ENCODE data around the gene COMMD10. TPM values are rescaled to one million over a fixed set of nuclear protein-coding genes. Genes with fewer than 3 reads are reported as not detected.

The COMMD10 gene
- total and polyA plus RNA-seq, 8 donors: 12.8 to 21.8 (median 14.6) TPM

- Histone ChIP-seq H3K4me3 (no peak overlapping the region), H3K36me3 (no peaks in the 10 kb centered on the region), H3K27me3 (no peaks in the 10 kb centered on the region), H3K27ac (no peak overlapping the region), H3K4me1 (no peaks in the 10 kb centered on the region), H3K9me3 (no peaks in the 10 kb centered on the region)
- no peak for ATAC-seq
- no peak for FAIRE-seq
- intact Hi-C loops (cut with DNase I): no loop called here
- no peak for TF ChIP-seq CTCF (IDR thresholded peaks at IDR 0.05)
- DNase-seq: no peak
These were observed 164.8 kb downstream of the COMMD10 start for GRCh38 chr5:116249648-116250047.

GRCh38 chr5:116256717-116257116, 171.9 kb downstream of the COMMD10 start:
- FAIRE-seq (no peak), ATAC-seq (no peak)
- WGBS, 2 donors: 86 to 93% methylated on average over 1 of the region's 1 CpG

GRCh38 chr5:116265471-116265870, 180.6 kb downstream of the COMMD10 start:
- Histone ChIP-seq H3K36me3 (no peaks in the 10 kb centered on the region), H3K27ac (no peak overlapping the region), H3K27me3 (no peaks in the 10 kb centered on the region), H3K4me1 (no peaks in the 10 kb centered on the region), H3K4me3 (no peak overlapping the region), H3K9me3 (no peaks in the 10 kb centered on the region)
- TF ChIP-seq CTCF (IDR thresholded peaks at IDR 0.05): no peak
- DNase-seq (no peak), ATAC-seq (no peak), FAIRE-seq (no peak)
- intact Hi-C loops (cut with DNase I): no loop called here
- 90 to 97% methylated on average over 3 of the region's 3 CpGs for WGBS, 2 donors

More at GRCh38 chr5:116256717-116257116, 171.9 kb downstream of the COMMD10 start:
- Histone ChIP-seq H3K36me3 (no peaks in the 10 kb centered on the region), H3K27me3 (no peaks in the 10 kb centered on the region), H3K4me3 (no peak overlapping the region), H3K9me3 (no peaks in the 10 kb centered on the region), H3K4me1 (no peaks in the 10 kb centered on the region), H3K27ac (no peak overlapping the region)
- no peak for TF ChIP-seq CTCF (IDR thresholded peaks at IDR 0.05)
- no peak for DNase-seq
- intact Hi-C loops (cut with DNase I): no loop called here

- Histone ChIP-seq H3K4me3 (no peak overlapping the region), H3K4me1 (peaks cover 0 to 9% (median 0%) of the 10 kb centered on the region in 3 donors), H3K27me3 (no peaks in the 10 kb centered on the region), H3K27ac (no peak overlapping the region), H3K9me3 (no peaks in the 10 kb centered on the region), H3K36me3 (no peaks in the 10 kb centered on the region)
- no peak for ATAC-seq
- intact Hi-C loops (cut with DNase I): no loop called here
- no peak for DNase-seq
- FAIRE-seq: no peak
- TF ChIP-seq CTCF (IDR thresholded peaks at IDR 0.05): no peak
- WGBS, 2 donors: 92 to 97% methylated on average over 2 of the region's 2 CpGs
These were observed 186.7 kb downstream of the COMMD10 start for GRCh38 chr5:116271446-116272025.

GRCh38 chr5:116272281-116272941, 187.6 kb downstream of the COMMD10 start:
- TF ChIP-seq CTCF (IDR thresholded peaks at IDR 0.05): no peak
- intact Hi-C loops (cut with DNase I): no loop called here
- no peaks in the 10 kb centered on the region for H3K9me3 ChIP-seq
- ATAC-seq (peak in 3 of 4 donors; percentile 9 to 46 (median 37)), DNase-seq (no peak), FAIRE-seq (no peak)
- peaks cover 0 to 9% (median 0%) of the 10 kb centered on the region in 3 donors for H3K4me1 ChIP-seq
- 87 to 90% methylated on average over 5 of the region's 5 CpGs for WGBS, 2 donors
- no peaks in the 10 kb centered on the region for H3K36me3 ChIP-seq
- H3K4me3 ChIP-seq: no peak overlapping the region
- H3K27ac ChIP-seq: no peak overlapping the region
- H3K27me3 ChIP-seq: no peaks in the 10 kb centered on the region

Data from pancreas (tissue), 10 donors.